Right lobe of liver (tissue), 6 donors: ENCODE results near the gene DUOXA2. TPM values are rescaled to one million over a fixed set of nuclear protein-coding genes. Genes with fewer than 3 reads are reported as not detected.
A peak's percentile ranks its signal among the peaks of the same experiment; 100 is the strongest.

ENCODE experiments used
- ATAC-seq, 4 donors: fragments of 200-7000 bp; cut with Tn5 transposase; one replicate each; pipeline ENCODE4 v1.9.1; 2020; ENCODE audit warnings: mild to moderate bottlenecking in 4 of 4, moderate library complexity in 4 of 4
- DNase-seq, 3 donors: peaks; one replicate each; pipeline ENCODE4 v3.0.0-alpha.2; 2020
- H3K27ac ChIP-seq, 3 donors: fragments of 200-600 bp; one replicate each; pipeline ENCODE4 v1.8.0; 2022
- H3K27me3 ChIP-seq, 2 donors: fragments of 200-600 bp; one replicate each; pipeline ENCODE4 v1.8.0; 2022
- H3K36me3 ChIP-seq, 4 donors: fragments of 200-600 bp; sonication (generic) in 1 of 4; one replicate each; pipeline versions ENCODE4 v1.5.1 to v1.8.0; 2017 to 2022; ENCODE audit warnings: control low read depth in 1 of 4
- H3K4me1 ChIP-seq, 4 donors: fragments of 200-600 bp; sonication (generic) in 1 of 4; one replicate each; pipeline versions ENCODE4 v1.5.1 to v1.8.0; 2017 to 2022; ENCODE audit warnings: control low read depth in 1 of 4
- H3K4me3 ChIP-seq, 3 donors: fragments of 200-600 bp; one replicate each; pipeline ENCODE4 v1.8.0; 2022
- H3K9me3 ChIP-seq, 4 donors: fragments of 200-600 bp; sonication (generic) in 1 of 4; one replicate each; pipeline versions ENCODE4 v1.5.1 to v1.8.0; 2017 to 2022; ENCODE audit warnings: control low read depth in 1 of 4
- POLR2A ChIP-seq: fragments of 450-650 bp; IDR thresholded peaks from one replicate; pipeline ENCODE4 v1.6.1; 2017; ENCODE audit warnings: antibody characterized with exemption, mild to moderate bottlenecking
- WGBS: methylation state at CpG from one replicate; pipeline ENCODE4 v1.1.6; 2018; ENCODE audit warnings: low coverage, low lambda C conversion rate; ENCODE audit not compliant: insufficient coverage; ENCODE audit errors: missing lambda C conversion rate; 5-methylcytosine and 5-hydroxymethylcytosine counted together
- intact Hi-C, 2 donors: fragments of 100-400 bp; cut with DNase I; formaldehyde crosslinking; loops; one replicate each; pipeline versions ENCODE4 v1.11.2 to v1.14.1; 2022
- total RNA-seq, 6 experiments: library from RNA; depleted of rRNA in 2 of 6; stranded (reverse); fragments of >200 nt in 2 of 6; fragmentation: NEBNext Ultra II Directional in 3 of 6; extraction: Animal tissue kit (Norgen Biotek cat#: 25700) in 3 of 6; gene quantifications; one replicate each; pipeline versions ENCODE4 v1.1.0 to v1.2.4, GENCODE V29; 2016 to 2023
- TF ChIP-seq, protein P1 (sequence below), 4 donors: fragments of 200-600 bp in 3 of 4; fragments of 450-650 bp in 1 of 4; IDR thresholded peaks; one replicate each; pipeline versions ENCODE4 v1.5.1 to v1.8.0; 2016 to 2022; ENCODE audit warnings: antibody characterized with exemption in 4 of 4, mild to moderate bottlenecking in 2 of 4
- donor health status: DM: no; HTN: yes; CAD: no.
- donor health status: DM: no; HTN: no; CAD: no.
- donor health status: DM: no; HTN: no; CAD: no.
- donor health status: DM: no; HTN: yes; CAD: no.
- donor health status: DM: no; HTN: yes; CAD: no.

The DUOXA2 gene
- total RNA-seq, 6 experiments from 2014 or later, result 1.4 TPM; not detected in 5

GRCh38 chr15:45111390-45112142 is 2.6 kb upstream of the DUOXA2 start:
- no peak for TF ChIP-seq POLR2A
- TF ChIP-seq, protein P1, sequence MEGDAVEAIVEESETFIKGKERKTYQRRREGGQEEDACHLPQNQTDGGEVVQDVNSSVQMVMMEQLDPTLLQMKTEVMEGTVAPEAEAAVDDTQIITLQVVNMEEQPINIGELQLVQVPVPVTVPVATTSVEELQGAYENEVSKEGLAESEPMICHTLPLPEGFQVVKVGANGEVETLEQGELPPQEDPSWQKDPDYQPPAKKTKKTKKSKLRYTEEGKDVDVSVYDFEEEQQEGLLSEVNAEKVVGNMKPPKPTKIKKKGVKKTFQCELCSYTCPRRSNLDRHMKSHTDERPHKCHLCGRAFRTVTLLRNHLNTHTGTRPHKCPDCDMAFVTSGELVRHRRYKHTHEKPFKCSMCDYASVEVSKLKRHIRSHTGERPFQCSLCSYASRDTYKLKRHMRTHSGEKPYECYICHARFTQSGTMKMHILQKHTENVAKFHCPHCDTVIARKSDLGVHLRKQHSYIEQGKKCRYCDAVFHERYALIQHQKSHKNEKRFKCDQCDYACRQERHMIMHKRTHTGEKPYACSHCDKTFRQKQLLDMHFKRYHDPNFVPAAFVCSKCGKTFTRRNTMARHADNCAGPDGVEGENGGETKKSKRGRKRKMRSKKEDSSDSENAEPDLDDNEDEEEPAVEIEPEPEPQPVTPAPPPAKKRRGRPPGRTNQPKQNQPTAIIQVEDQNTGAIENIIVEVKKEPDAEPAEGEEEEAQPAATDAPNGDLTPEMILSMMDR (IDR thresholded peaks at IDR 0.05), result no peak
- intact Hi-C loops, result loop anchor here in 1 of 2 donors (10.0 kb wide), 1 partner anchor 147 kb away; no protein-coding TSS in a partner anchor
- no peaks in the 10 kb centered on the region for H3K36me3 ChIP-seq
- DNase-seq (no peak), ATAC-seq (peak in 3 of 4 donors; percentile 16 to 24 (median 21))
- 0% methylated on average over 1 of the region's 71 CpGs for WGBS
- no peak overlapping the region for H3K4me3 ChIP-seq
- peaks cover 0 to 7% of the 10 kb centered on the region in 2 donors for H3K27me3 ChIP-seq
- H3K9me3 ChIP-seq, result no peaks in the 10 kb centered on the region
- peaks cover 0 to 7% (median 0%) of the 10 kb centered on the region in 4 donors for H3K4me1 ChIP-seq
- no peak overlapping the region for H3K27ac ChIP-seq

DNA sequence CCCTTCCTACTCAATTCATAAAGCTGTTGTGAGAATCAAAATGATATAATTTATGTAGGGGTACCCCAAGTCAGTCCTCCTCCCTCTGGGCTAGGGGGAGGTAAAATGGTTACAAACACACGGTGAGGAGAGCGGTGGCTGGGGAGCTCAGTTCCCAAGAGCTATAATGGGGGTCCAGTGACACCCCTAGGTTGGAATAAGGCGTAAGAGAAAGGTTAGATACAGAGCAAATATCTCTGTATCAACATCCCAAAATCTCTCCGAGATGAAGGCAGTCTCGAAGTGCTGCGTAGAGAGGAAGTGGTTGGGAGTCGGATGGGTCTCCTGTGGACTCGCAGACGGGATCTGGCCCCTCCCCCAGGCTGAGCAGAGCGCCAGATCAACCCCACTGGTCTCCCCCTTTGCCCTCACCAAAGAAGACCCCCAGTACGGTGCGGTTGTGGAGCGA is 2.0 kb upstream of the DUOXA2 start:
- DNase-seq (no peak), ATAC-seq (no peak)
- WGBS, result 26% methylated on average over 4 of the region's 13 CpGs
- H3K27ac ChIP-seq, result no peak overlapping the region
- TF ChIP-seq, protein P1 (IDR thresholded peaks at IDR 0.05), result no peak
- TF ChIP-seq POLR2A, result no peak
- intact Hi-C loops, result loop anchor here in 1 of 2 donors (10.0 kb wide), 1 partner anchor 147 kb away; no protein-coding TSS in a partner anchor
- H3K4me1 ChIP-seq, result peaks cover 0 to 7% (median 2%) of the 10 kb centered on the region in 4 donors
- H3K27me3 ChIP-seq, result peaks cover 2 to 13% of the 10 kb centered on the region in 2 donors
- H3K4me3 ChIP-seq, result no peak overlapping the region
- H3K36me3 ChIP-seq, result no peaks in the 10 kb centered on the region
- H3K9me3 ChIP-seq, result no peaks in the 10 kb centered on the region

- H3K9me3 ChIP-seq, result no peaks in the 10 kb centered on the region
- no peak overlapping the region for H3K27ac ChIP-seq
- intact Hi-C loops, result loop anchor here in 1 of 2 donors (10.0 kb wide), 1 partner anchor 148 kb away; no protein-coding TSS in a partner anchor
- H3K4me3 ChIP-seq, result no peak overlapping the region
- H3K4me1 ChIP-seq, result peaks cover 0 to 10% (median 2%) of the 10 kb centered on the region in 4 donors
- DNase-seq (no peak), ATAC-seq (peak in 1 of 4 donors; percentile 18)
- 6% methylated on average over 14 of the region's 58 CpGs for WGBS
- peaks cover 4 to 13% of the 10 kb centered on the region in 2 donors for H3K27me3 ChIP-seq
- TF ChIP-seq POLR2A, result no peak
- TF ChIP-seq, protein P1 (IDR thresholded peaks at IDR 0.05), result no peak
- no peaks in the 10 kb centered on the region for H3K36me3 ChIP-seq
Observed at GRCh38 chr15:45112591-45113379, 1.3 kb upstream of the DUOXA2 start.

DNA sequence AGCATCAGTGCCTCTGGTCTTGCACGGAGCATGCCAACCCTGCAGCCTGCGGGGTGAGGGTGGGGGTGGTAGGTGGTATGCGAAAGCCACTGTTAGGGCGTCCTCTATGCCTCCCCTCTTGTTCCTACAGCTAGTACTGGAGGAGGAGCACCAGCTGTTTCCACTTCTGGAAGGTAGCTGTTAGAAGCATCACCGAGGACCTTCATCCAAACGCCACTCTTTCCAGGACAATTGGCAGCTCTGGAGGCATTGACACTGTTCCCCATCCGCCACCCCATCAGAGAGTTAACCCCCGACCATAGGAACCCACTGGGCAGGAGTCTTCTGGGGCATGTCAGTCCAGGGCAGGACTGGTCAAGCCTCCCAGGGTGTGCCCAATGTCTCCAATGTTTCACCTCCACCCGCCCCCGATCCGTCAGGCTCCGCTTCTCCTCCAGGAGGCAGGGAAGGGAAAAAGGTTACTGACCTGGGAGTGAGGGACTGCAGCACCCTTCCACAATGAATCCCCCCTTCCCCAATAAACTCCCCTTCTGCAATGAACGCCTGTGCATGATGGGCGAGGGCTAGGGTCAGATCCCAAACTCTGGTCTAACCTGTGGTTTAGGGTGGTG is 641 bp upstream of the DUOXA2 start:
- H3K27ac ChIP-seq, result no peak overlapping the region
- intact Hi-C loops, result loop anchor here in 1 of 2 donors (10.0 kb wide), 1 partner anchor 149 kb away; no protein-coding TSS in a partner anchor
- H3K4me3 ChIP-seq, result no peak overlapping the region
- H3K4me1 ChIP-seq, result peaks cover 0 to 13% (median 2%) of the 10 kb centered on the region in 4 donors
- no peak for ATAC-seq
- 14% methylated on average over 5 of the region's 14 CpGs for WGBS
- TF ChIP-seq POLR2A, result no peak
- TF ChIP-seq, protein P1 (IDR thresholded peaks at IDR 0.05), result no peak
- DNase-seq, result no peak
- H3K9me3 ChIP-seq, result no peaks in the 10 kb centered on the region
- H3K36me3 ChIP-seq, result no peaks in the 10 kb centered on the region
- peaks cover 4 to 13% of the 10 kb centered on the region in 2 donors for H3K27me3 ChIP-seq
